Ectodermal cell (in vitro differentiated cells): ENCODE data around the gene RADIL. TPM values are rescaled to one million over a fixed set of nuclear protein-coding genes. Genes with fewer than 3 reads are reported as not detected.

Experiments used
- H3K27ac ChIP-seq: 2 replicates; pipeline ENCODE4 v1.7.0; 2013; ENCODE audit warnings: mild to moderate bottlenecking, low read depth, low read length; ENCODE audit not compliant: insufficient read depth, poor library complexity, severe bottlenecking
- H3K27me3 ChIP-seq: 2 replicates; pipeline ENCODE4 v1.7.0; 2013; ENCODE audit warnings: mild to moderate bottlenecking, low read length; ENCODE audit not compliant: insufficient read depth, control insufficient read depth, poor library complexity, severe bottlenecking
- H3K36me3 ChIP-seq: one replicate; pipeline ENCODE4 v1.7.0; 2013; ENCODE audit warnings: low read length; ENCODE audit not compliant: control insufficient read depth, insufficient read depth
- H3K4me1 ChIP-seq: one replicate; pipeline ENCODE4 v1.7.0; 2013; ENCODE audit warnings: low read length; ENCODE audit not compliant: control insufficient read depth, insufficient read depth
- H3K4me3 ChIP-seq: 2 replicates; pipeline ENCODE4 v1.7.0; 2013; ENCODE audit warnings: low read depth, low read length, control low read depth; ENCODE audit not compliant: insufficient read depth
- H3K9me3 ChIP-seq: 2 replicates; pipeline ENCODE4 v1.7.0; 2013; ENCODE audit warnings: mild to moderate bottlenecking, low read length, moderate library complexity; ENCODE audit not compliant: control insufficient read depth
- WGBS, 2 experiments: methylation state at CpG; one replicate each; pipeline ENCODE4 v1.1.7; 2013; ENCODE audit warnings: missing lambda C conversion rate in 2 of 2; 5-methylcytosine and 5-hydroxymethylcytosine counted together
- polyA plus RNA-seq, 4 experiments: library from polyadenylated mRNA; stranded (reverse); fragments of 50-300 nt; gene quantifications; one replicate each; pipeline ENCODE4 v1.2.3, GENCODE V29; 2013

Gene RADIL, protein sequence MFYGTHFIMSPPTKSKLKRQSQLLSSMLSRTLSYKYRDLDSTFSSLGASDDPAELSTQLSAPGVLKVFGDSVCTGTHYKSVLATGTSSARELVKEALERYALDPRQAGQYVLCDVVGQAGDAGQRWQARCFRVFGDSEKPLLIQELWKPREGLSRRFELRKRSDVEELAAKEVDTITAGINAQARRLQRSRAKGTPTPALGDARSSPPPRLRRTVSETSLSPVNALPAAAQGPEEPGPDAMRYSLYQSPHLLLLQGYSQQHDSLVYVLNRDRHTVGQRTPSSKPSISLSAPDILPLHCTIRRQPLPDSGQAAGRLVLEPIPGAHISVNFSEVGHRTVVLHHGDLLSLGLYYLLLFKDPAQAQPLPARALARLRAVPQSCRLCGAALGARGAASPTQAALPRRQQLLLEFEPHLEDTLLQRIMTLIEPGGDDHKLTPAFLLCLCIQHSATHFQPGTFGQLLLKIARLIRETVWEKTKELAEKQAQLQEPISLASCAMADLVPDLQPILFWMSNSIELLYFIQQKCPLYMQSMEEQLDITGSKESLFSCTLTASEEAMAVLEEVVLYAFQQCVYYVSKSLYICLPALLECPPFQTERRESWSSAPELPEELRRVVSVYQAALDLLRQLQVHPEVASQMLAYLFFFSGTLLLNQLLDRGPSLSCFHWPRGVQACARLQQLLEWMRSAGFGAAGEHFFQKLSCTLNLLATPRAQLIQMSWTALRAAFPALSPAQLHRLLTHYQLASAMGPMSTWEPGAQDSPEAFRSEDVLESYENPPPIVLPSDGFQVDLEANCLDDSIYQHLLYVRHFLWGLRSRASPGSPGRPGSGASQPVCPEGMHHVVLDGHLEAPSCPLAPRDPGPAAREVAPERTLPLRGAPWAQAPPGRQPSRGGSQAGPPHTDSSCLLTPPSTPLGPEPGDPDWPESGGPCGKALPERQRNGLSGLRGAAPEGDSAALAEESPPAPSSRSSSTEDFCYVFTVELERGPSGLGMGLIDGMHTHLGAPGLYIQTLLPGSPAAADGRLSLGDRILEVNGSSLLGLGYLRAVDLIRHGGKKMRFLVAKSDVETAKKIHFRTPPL
- polyA plus RNA-seq (2013, experiment 1 of 4) = 11.6 TPM
- polyA plus RNA-seq (2013, experiment 2 of 4) = 9.9 TPM
- 8.8 TPM for polyA plus RNA-seq (2013, experiment 3 of 4)
- 10.4 TPM for polyA plus RNA-seq (2013, experiment 4 of 4)

DNA sequence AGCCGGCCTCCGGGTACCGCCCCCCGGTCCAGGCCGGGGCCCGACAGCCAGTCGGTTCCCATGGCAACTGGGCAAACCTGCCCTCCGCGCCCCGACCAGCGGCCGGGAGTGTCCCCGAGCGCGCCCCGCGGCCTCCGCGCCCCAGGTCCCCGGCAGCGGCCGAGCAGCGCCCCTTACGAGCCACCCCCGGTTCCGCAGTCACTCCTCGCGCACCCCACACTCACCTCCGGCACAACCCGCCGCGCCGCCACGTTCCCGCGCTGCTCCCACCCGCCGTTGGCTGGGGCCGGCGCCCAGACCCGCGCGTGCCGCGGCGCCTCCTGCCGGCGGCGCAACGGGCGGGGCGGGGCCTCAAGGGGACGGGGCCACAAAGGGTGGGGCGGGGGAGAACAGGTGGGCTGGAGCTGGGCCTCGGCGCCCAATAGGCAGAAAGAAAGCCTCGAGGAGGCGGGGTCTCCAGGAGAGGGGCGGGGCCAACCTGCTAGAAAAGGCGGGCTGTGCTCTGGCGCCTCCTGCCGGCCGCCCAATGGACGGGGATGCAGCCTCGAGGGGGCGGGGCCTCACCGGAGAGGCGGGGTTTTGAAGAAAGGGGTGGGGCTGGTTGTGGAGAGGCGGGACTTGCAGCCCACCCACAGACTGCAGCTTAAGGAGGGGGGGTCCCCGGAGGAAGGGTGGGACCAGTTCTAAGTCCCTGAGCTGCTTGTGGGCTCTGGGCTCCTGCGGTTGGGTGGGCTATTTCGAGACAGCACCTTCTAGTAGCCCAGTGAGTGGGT, at the start of gene RADIL:
TSS of gene RADIL (minus strand) at position 345 of the 773 bp plus-strand sequence. CDS start 5,577 bp downstream, outside the sequence.
- H3K27me3 ChIP-seq = peaks cover 18% of the 10 kb centered on the region
- H3K4me1 ChIP-seq = no peaks in the 10 kb centered on the region
- H3K27ac ChIP-seq = peak within 1 kb of the TSS; percentile 77
- H3K9me3 ChIP-seq = no peaks in the 10 kb centered on the region
- peak within 1 kb of the TSS; percentile 55 for H3K4me3 ChIP-seq
- WGBS, 2 experiments = 4% methylated on average over 72 of the region's 72 CpGs
- no peaks in the 10 kb centered on the region for H3K36me3 ChIP-seq

DNA sequence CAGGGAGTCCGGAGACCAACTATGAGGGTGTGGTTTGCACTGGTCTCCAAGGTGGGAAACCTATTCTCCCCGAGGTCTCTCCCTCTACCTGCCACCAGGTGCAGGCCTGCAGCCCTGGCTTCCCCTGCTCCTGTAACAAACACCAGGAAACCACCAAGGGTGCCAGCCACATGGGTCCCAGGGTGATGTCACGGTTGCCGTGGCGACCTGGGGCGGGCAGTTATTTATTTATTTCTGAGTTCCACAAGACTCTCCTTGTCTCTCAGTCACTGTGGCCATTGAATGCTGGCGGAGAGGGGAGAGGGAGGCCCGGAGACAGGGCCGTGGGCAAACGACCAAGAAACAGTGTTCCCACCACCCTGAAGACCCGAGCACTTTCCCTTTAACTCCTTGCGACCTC, 48.4 kb upstream of the RADIL start:
- WGBS, 2 experiments = 68 to 73% methylated on average over 10 to 12 of the region's 12 CpGs
- no peaks in the 10 kb centered on the region for H3K4me1 ChIP-seq
- no peaks in the 10 kb centered on the region for H3K9me3 ChIP-seq
- no peak overlapping the region for H3K27ac ChIP-seq
- no peaks in the 10 kb centered on the region for H3K36me3 ChIP-seq
- H3K4me3 ChIP-seq = no peak overlapping the region
- no peaks in the 10 kb centered on the region for H3K27me3 ChIP-seq

DNA sequence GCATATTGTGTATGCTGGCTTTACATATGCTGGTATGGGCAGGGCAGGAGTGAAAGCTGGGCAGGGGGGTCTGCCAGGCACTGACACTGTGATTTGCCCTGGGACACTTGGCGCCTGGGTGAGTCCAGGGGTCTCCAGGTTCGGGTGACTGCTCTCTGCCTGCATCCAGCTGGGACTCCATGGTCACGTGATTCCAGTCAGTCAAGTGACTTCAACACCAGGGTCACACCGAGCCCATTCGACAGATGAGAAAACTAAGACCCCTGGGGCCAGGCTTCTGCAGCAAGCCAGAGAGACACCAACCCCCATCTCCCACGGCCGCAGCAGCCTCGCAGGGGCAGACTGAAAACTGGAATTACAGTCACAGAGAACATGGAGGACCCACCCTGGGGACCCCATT, 45.5 kb upstream of the RADIL start:
- Histone ChIP-seq H3K4me1 (no peaks in the 10 kb centered on the region), H3K27me3 (no peaks in the 10 kb centered on the region), H3K36me3 (no peaks in the 10 kb centered on the region), H3K9me3 (no peaks in the 10 kb centered on the region), H3K27ac (no peak overlapping the region), H3K4me3 (no peak overlapping the region)
- WGBS, 2 experiments = 89 to 90% methylated on average over 8 of the region's 8 CpGs

DNA sequence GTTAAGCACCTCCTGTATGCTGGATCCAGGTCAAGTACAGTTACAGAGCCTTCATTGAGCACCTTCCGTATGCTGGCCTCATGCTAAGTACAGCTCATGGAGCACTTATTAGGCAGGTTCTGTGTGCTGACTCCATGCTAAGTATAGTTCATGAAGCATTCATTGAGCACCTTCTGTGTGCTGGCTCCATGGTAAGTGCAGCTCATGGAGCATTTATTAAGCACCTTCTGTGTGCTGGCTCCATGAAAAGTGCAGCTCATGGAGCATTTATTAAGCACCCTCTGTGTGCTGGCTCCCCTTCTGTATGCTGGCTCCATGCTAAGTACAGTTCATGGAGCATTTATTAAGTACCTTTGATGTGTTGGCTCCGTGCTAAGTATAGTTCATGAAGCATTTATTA, 44.9 kb upstream of the RADIL start:
- H3K4me1 ChIP-seq = no peaks in the 10 kb centered on the region
- WGBS, 2 experiments = 92 to 96% methylated on average over 2 of the region's 2 CpGs
- H3K4me3 ChIP-seq = no peak overlapping the region
- H3K9me3 ChIP-seq = no peaks in the 10 kb centered on the region
- no peak overlapping the region for H3K27ac ChIP-seq
- no peaks in the 10 kb centered on the region for H3K27me3 ChIP-seq
- no peaks in the 10 kb centered on the region for H3K36me3 ChIP-seq

DNA sequence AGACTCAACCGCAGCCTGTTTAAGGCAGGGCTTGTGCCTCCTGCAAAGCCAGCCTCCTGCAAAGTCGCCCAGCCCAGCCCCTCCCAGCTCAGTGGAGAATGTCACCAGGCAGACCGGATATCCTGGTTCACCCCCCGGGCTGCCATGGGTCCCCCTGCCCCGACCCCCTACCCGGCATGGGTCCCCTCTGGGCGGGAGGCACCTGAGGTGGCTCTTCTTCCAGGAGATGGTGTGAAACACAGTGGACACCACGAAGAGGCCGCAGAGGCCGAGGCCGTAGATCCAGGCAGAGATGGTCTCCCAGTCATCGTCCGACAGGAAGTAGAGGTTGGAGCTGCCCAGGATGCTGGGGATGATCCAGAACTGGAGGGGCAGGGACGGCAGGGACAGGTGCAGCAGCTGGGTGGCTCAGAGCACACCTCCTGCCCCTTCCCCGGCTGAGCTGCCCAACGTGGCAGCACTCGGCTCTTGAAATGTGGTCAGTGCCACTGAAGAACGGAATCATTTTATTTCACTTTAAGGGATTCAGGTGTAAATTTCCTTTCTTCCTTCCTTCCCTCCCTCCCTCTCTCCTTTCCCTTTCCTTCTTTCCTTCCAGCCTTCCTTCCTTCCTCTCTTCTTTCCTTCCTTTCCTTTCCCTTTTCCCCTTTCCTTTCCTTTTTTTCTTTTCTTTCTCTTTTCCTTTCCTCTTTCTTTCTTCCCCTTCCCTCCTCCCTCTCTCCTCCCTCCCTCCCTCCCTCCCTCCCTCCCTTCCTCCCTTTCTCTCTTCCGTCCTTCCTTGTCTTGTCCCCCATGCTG, 36.7 kb upstream of the RADIL start:
- no peak overlapping the region for H3K27ac ChIP-seq
- no peaks in the 10 kb centered on the region for H3K4me1 ChIP-seq
- 83 to 87% methylated on average over 19 of the region's 19 CpGs for WGBS, 2 experiments

DNA sequence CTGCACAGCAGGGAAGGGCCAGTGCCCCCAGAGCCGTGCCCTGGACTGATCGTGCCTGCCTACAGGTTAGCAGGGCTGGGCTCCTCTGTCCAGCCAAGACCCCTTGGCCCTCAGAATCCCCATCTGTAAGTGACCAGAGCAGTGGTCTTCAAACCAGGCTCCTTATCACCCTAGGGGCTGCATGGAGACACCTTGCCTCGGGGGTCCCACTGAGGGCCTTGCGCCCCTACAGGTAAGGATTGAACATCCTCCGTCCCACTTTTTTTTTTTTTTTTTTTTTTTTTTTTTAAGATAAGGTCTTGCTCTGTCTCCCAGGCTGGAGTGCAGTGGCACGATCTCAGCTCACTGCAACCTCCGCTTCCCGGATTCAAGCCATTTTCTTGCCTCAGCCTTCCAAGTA, 32.6 kb upstream of the RADIL start:
- Histone ChIP-seq H3K4me1 (no peaks in the 10 kb centered on the region), H3K9me3 (no peaks in the 10 kb centered on the region), H3K27me3 (no peaks in the 10 kb centered on the region), H3K4me3 (no peak overlapping the region), H3K27ac (no peak overlapping the region), H3K36me3 (no peaks in the 10 kb centered on the region)
- 78 to 84% methylated on average over 5 to 8 of the region's 8 CpGs for WGBS, 2 experiments

More for the DNA sequence above, 36.7 kb upstream of the RADIL start:
- H3K4me3 ChIP-seq = no peak overlapping the region
- no peaks in the 10 kb centered on the region for H3K9me3 ChIP-seq
- H3K36me3 ChIP-seq = no peaks in the 10 kb centered on the region
- no peaks in the 10 kb centered on the region for H3K27me3 ChIP-seq

DNA sequence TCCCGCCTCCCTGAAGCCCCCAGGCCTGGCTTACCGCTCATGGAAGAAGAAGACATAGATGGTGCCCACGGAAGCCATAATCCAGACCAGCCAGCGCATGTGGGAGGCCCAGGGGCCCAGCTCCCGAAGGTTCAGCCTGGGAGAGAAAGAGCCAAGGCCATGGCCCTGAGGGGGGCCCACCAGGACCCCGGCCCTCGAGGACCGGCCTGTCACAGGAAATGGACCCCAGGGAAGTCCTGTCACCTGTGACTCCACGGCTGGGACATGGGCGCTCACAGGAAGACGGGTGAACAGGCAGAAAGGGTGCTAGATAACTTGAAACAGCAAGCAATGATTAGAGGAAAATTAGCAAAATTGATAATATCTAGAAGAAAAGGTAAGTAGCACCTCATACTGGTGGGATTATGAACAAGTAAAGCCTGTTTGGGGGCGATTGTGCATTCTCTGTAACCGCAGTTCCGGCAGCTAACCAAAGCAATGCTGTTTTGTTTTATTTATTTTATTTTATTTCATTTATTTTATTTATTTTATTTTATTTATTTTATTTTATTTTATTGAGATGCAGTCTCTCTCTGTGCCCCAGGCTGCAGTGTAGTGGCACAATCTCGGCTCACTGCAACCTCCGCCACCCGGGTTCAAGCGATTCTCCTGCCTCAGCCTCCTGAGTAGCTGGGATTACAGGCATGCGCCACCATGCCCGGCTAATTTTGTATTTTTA, 27.8 kb upstream of the RADIL start:
- Histone ChIP-seq H3K4me1 (no peaks in the 10 kb centered on the region), H3K4me3 (no peak overlapping the region), H3K27ac (no peak overlapping the region), H3K9me3 (no peaks in the 10 kb centered on the region), H3K36me3 (no peaks in the 10 kb centered on the region), H3K27me3 (no peaks in the 10 kb centered on the region)
- WGBS, 2 experiments = 93% methylated on average over 18 to 19 of the region's 20 CpGs

DNA sequence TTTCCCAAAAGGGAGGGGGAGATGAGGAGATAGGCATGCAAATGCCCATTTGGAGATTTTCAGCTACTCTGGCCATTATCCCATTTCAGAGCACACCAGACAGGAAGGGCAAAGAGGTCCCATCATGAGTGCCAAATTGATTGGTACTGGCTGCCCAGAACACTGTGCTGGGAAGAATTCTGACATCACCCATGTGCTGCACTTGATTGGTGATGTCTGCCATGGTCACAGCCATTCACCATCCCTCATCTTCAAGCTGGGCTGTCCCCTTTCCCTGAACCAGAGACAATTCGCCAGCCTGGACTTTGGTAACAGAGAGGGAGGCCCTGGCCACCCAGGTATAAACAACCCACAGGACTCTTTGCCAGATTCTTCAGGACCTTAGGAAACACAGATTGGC, 23.2 kb upstream of the RADIL start:
- no peaks in the 10 kb centered on the region for H3K9me3 ChIP-seq
- 76 to 84% methylated on average over 1 of the region's 1 CpG for WGBS, 2 experiments
- no peak overlapping the region for H3K27ac ChIP-seq

More for the DNA sequence above, 23.2 kb upstream of the RADIL start:
- H3K27me3 ChIP-seq = no peaks in the 10 kb centered on the region
- no peaks in the 10 kb centered on the region for H3K36me3 ChIP-seq
- H3K4me3 ChIP-seq = no peak overlapping the region
- no peaks in the 10 kb centered on the region for H3K4me1 ChIP-seq
